Smooth muscle cell (in vitro differentiated cells): ENCODE results near the gene TADA3. TPM values are rescaled to one million over a fixed set of nuclear protein-coding genes. Genes with fewer than 3 reads are reported as not detected.

Experiments
- DNase-seq: peaks from one replicate; lab custom pipeline; 2025; ENCODE audit not compliant: unreplicated experiment; lab: John Stamatoyannopoulos, UW
- H2AFZ ChIP-seq: fragments of 200-600 bp; sonication (generic); 2 replicates; pipeline ENCODE4 v1.6.0; 2016; ENCODE audit warnings: antibody characterized with exemption, low read depth, mild to moderate bottlenecking
- H3F3A ChIP-seq: fragments of 200-600 bp; sonication (generic); 2 replicates; pipeline ENCODE4 v1.6.0; 2017; ENCODE audit warnings: antibody characterized with exemption, low read depth
- H3K27ac ChIP-seq: fragments of 200-600 bp; sonication (generic); 2 replicates; pipeline ENCODE4 v1.5.1; 2016; ENCODE audit warnings: low read depth, mild to moderate bottlenecking
- H3K27me3 ChIP-seq: fragments of 200-600 bp; sonication (generic); 2 replicates; pipeline ENCODE4 v1.6.1; 2016; ENCODE audit warnings: low read depth, mild to moderate bottlenecking
- H3K36me3 ChIP-seq: fragments of 200-600 bp; sonication (generic); 2 replicates; pipeline ENCODE4 v1.5.1; 2016; ENCODE audit warnings: low read depth
- H3K4me1 ChIP-seq: fragments of 200-600 bp; sonication (generic); 2 replicates; pipeline ENCODE4 v1.5.1; 2016; ENCODE audit warnings: low read depth
- H3K4me2 ChIP-seq: fragments of 200-600 bp; sonication (generic); 2 replicates; pipeline ENCODE4 v1.6.0; 2016; ENCODE audit warnings: mild to moderate bottlenecking
- H3K4me3 ChIP-seq: fragments of 200-600 bp; sonication (generic); 2 replicates; pipeline ENCODE4 v1.5.1; 2016; ENCODE audit warnings: mild to moderate bottlenecking
- H3K79me2 ChIP-seq: fragments of 200-600 bp; sonication (generic); 2 replicates; pipeline ENCODE4 v1.6.0; 2016; ENCODE audit warnings: low read depth, mild to moderate bottlenecking
- H3K9ac ChIP-seq: fragments of 200-600 bp; sonication (generic); 2 replicates; pipeline ENCODE4 v1.6.0; 2016; ENCODE audit warnings: low read depth
- H3K9me3 ChIP-seq: fragments of 200-600 bp; sonication (generic); replicated peaks from 2 replicates; pipeline ENCODE4 v1.5.1; 2016; ENCODE audit warnings: low read depth
- H4K20me1 ChIP-seq: fragments of 200-600 bp; sonication (generic); 2 replicates; pipeline ENCODE4 v1.6.0; 2016; ENCODE audit warnings: low read depth
- WGBS: methylation state at CpG from one replicate; pipeline ENCODE4 v1.1.7; 2016; ENCODE audit warnings: low lambda C conversion rate; 5-methylcytosine and 5-hydroxymethylcytosine counted together
- polyA plus RNA-seq: library from polyadenylated mRNA; unstranded; fragments of >200 nt; fragmentation: Nextera tagmentation; extraction: Ambion mirVana; gene quantifications from 2 replicates; pipeline ENCODE4 v1.2.1, GENCODE V29; 2016
- total RNA-seq: library from RNA; depleted of rRNA; stranded (reverse); fragments of >200 nt; gene quantifications from 2 replicates; pipeline ENCODE4 v1.2.3, GENCODE V29; 2014
- TF ChIP-seq, protein P1 (sequence below): fragments of 200-600 bp; sonication (generic); IDR thresholded peaks from 2 replicates; pipeline ENCODE4 v1.5.1; 2017; ENCODE audit warnings: borderline replicate concordance, mild to moderate bottlenecking, antibody characterized with exemption; ENCODE audit not compliant: insufficient read depth, poor library complexity, severe bottlenecking

Gene TADA3
- total and polyA plus RNA-seq, 2 experiments from 2014 or later = 51.8 to 79.6 TPM

DNA sequence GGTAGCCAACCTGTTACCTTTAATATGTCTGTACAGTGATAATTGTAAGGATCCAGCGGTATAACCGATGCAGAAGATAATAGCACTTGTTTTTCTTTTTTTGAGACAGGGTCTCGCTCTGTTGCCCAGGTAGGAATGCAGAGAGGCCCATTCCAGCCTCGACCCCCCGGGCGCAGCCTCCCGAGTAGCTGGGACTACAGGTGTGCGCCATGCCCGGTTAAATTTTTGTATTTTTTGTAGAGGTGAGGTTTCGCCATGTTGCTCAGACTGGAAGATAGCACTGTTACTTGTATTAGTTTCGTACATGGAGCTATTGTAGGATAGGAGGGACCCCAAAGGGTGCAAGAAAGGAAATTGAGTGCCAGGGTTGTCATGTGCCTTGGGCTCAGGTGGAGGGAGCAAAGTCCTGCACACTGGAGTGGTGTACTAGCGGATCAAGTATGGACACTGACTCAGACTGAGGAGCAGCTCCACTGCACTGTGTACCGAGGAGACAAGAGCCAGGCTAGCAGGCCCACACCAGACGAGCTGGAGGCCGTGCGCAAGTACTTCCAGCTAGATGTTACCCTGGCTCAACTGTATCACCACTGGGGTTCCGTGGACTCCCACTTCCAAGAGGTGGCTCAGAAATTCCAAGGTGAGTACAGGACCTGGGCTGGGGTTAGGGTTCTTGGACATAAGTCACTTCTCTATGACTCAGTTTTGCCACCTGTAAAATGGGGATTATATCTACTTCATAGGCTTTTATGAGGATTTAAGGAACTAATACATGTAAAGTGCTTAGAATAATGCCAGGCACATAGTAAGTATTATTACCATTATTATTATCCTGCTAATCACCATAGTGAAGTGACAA lies 41.5 kb downstream of the TADA3 start:
- Histone ChIP-seq H3K27ac (peak overlapping the region; percentile 63), H3K27me3 (no peaks in the 10 kb centered on the region), H3F3A (peaks cover 27% of the 10 kb centered on the region), H3K36me3 (no peaks in the 10 kb centered on the region), H3K79me2 (peaks cover 7% of the 10 kb centered on the region), H3K9ac (no peak overlapping the region), H3K9me3 (no peaks in the 10 kb centered on the region), H2AFZ (no peak overlapping the region), H3K4me1 (peaks cover 10% of the 10 kb centered on the region), H3K4me2 (peak overlapping the region; percentile 83), H3K4me3 (peak overlapping the region; percentile 62), H4K20me1 (no peaks in the 10 kb centered on the region)
- WGBS = 67% methylated on average over 17 of the region's 17 CpGs
- TF ChIP-seq, protein P1, sequence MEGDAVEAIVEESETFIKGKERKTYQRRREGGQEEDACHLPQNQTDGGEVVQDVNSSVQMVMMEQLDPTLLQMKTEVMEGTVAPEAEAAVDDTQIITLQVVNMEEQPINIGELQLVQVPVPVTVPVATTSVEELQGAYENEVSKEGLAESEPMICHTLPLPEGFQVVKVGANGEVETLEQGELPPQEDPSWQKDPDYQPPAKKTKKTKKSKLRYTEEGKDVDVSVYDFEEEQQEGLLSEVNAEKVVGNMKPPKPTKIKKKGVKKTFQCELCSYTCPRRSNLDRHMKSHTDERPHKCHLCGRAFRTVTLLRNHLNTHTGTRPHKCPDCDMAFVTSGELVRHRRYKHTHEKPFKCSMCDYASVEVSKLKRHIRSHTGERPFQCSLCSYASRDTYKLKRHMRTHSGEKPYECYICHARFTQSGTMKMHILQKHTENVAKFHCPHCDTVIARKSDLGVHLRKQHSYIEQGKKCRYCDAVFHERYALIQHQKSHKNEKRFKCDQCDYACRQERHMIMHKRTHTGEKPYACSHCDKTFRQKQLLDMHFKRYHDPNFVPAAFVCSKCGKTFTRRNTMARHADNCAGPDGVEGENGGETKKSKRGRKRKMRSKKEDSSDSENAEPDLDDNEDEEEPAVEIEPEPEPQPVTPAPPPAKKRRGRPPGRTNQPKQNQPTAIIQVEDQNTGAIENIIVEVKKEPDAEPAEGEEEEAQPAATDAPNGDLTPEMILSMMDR = no peak
- DNase-seq = no peak

DNA sequence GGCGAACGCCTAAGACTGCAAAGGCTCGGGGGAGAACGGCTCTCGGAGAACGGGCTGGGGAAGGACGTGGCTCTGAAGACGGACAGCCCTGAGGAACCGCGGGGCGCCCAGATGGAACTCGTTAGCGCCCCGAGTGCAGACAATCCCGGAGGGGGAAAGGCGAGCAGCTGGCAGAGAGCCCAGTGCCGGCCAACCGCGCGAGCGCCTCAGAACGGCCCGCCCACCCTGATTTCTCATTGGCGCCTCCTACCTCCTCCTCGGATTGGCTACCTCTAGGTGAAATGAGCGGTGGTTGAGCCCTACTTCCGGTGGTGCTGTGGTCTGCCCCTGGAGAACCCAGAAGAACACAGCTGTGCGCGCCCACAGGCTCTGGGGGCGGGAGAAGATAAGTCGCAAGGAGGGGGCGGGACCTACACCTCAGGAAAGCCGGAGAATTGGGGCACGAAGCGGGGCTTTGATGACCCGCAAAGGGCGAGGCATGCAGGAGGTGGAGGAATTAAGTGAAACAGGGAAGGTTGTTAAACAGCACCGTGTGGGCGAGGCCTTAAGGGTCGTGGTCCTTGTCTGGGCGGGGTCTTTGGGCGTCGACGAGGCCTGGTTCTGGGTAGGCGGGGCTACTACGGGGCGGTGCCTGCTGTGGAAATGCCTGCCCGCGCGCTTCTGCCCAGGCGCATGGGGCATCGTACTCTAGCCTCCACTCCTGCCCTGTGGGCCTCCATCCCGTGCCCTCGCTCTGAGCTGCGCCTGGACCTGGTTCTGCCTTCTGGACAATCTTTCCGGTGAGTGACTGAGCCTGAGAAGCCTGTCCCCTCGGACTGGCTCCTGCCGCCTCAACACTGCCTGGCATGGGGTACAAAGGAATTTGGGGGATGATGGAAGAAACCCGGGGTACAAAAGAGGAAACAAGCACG lies 42.4 kb downstream of the TADA3 start, which contains the start of gene OGG1:
Gene OGG1 (plus strand): TSS at position 308 of the 911 bp plus-strand sequence. CDS start 335 bp downstream, at position 643.
- Histone ChIP-seq H3K4me2 (peak within 1 kb of the TSS; percentile 83), H3K4me1 (peaks cover 10% of the 10 kb centered on the region), H4K20me1 (no peaks in the 10 kb centered on the region), H2AFZ (peak within 1 kb of the TSS; percentile 60), H3F3A (peaks cover 28% of the 10 kb centered on the region), H3K27ac (peak within 1 kb of the TSS; percentile 63), H3K79me2 (peaks cover 7% of the 10 kb centered on the region), H3K27me3 (no peaks in the 10 kb centered on the region), H3K4me3 (peak within 1 kb of the TSS; percentile 62), H3K36me3 (no peaks in the 10 kb centered on the region), H3K9ac (peak within 1 kb of the TSS; percentile 33), H3K9me3 (no peaks in the 10 kb centered on the region)
- DNase-seq = peak; percentile 95
- TF ChIP-seq, protein P1 = no peak
- 1% methylated on average over 59 of the region's 60 CpGs for WGBS

DNA sequence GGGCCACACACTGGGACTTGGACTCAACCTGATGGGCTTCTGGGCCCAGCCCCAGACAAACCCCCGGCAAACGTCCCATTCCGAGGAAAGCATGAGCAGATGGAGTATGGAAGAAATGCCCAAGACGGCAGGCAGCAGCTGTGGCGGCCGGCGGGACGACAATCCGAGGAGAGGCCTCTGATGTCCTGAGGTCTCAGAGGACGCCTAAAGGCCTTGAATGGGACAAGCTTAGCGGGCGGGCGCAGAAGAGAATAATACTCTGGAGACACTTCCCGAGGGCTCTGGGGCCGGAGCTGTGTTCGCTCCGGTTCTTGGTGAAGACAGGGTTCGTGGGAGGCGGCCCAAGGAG lies 43.0 kb downstream of the TADA3 start:
- Histone ChIP-seq H3K9me3 (no peaks in the 10 kb centered on the region), H3K9ac (peak overlapping the region; percentile 33), H3K27ac (peak overlapping the region; percentile 63), H3K27me3 (no peaks in the 10 kb centered on the region), H3F3A (peaks cover 28% of the 10 kb centered on the region), H3K79me2 (peaks cover 7% of the 10 kb centered on the region), H3K4me2 (peak overlapping the region; percentile 83), H4K20me1 (no peaks in the 10 kb centered on the region), H3K4me1 (peaks cover 10% of the 10 kb centered on the region), H3K36me3 (no peaks in the 10 kb centered on the region), H2AFZ (no peak overlapping the region), H3K4me3 (peak overlapping the region; percentile 62)
- no peak for DNase-seq
- 8% methylated on average over 19 of the region's 19 CpGs for WGBS
- TF ChIP-seq, protein P1 = no peak
